Measurements from ENCODE around the gene CHSY1. TPM values are rescaled to one million over a fixed set of nuclear protein-coding genes. Genes with fewer than 3 reads are reported as not detected.

The CHSY1 gene
- total and polyA plus RNA-seq, 11 donors = 5.6 to 41.3 (median 11.1) TPM

Other genes with a start within 250 kb of the CHSY1 start
- 10 to 100 TPM; 38.7 to 72.4 (median 47.5) TPM for gene SELENOS, start 25.4 kb upstream of the CHSY1 start, total RNA-seq
- 100 to 1,000 TPM in 1 of 2 donors, 10 to 100 TPM in 1; 52.5 to 209 TPM for gene SELENOS, start 25.4 kb upstream of the CHSY1 start, polyA plus RNA-seq
- gene SNRPA1, start 43.2 kb upstream of the CHSY1 start, total RNA-seq = 10 to 100 TPM; 17.6 to 44.3 (median 28.6) TPM
- 10 to 100 TPM; 30.2 to 57.8 TPM for gene SNRPA1, start 43.2 kb upstream of the CHSY1 start, polyA plus RNA-seq
- 10 to 100 TPM in 8 of 9 donors, 1 to 10 TPM in 1; 7.3 to 41.7 (median 23.5) TPM for gene PCSK6, start 237.7 kb upstream of the CHSY1 start, total RNA-seq
- gene PCSK6, start 237.7 kb upstream of the CHSY1 start, polyA plus RNA-seq = 1 to 10 TPM; 7.4 TPM

Data from heart left ventricle (tissue), 11 donors.